ENCODE data around the gene CLDN6. TPM values are rescaled to one million over a fixed set of nuclear protein-coding genes. Genes with fewer than 3 reads are reported as not detected.
A peak's percentile ranks its signal among the peaks of the same experiment; 100 is the strongest.

CLDN6 gene
- total and polyA plus RNA-seq, 2 of the 13 experiments (the other 11 are each of a cell fraction or from before 2014, with no cell fraction given): 5.9 to 7.6 TPM

- TF ChIP-seq U2AF1 (optimal IDR thresholded peaks at IDR 0.05; ENCODE audit: low read depth, low read length) (no peak), ZBTB7A (CRISPR knock-in tag; IDR thresholded peaks at IDR 0.05) (no peak), ZNF382 (CRISPR knock-in tag; IDR thresholded peaks at IDR 0.05; ENCODE audit: borderline replicate concordance) (no peak), NFE2L2 (IDR thresholded peaks at IDR 0.05; ENCODE audit: low read length) (no peak), THAP11 (CRISPR knock-in tag; IDR thresholded peaks at IDR 0.05) (no peak)
Observed at GRCh38 chr16:3027489-3027795, 9.5 kb upstream of the CLDN6 start (continued).

- Histone ChIP-seq H3K4me1 (ENCODE audit: insufficient read depth, low read length) (peaks cover 47% of the 10 kb centered on the region), H3K4me3 (replicated peaks in 1 of 3; ENCODE audit: insufficient read depth in 1 of 3, low read depth in 2 of 3, low read length in 3 of 3) (no peak overlapping the region), H3K27ac (ENCODE audit: extremely low read length, insufficient read depth, low read length) (no peak overlapping the region), H3K36me3 (replicated peaks in 1 of 2; ENCODE audit: control insufficient read depth in 1 of 2, insufficient read depth in 2 of 2, low read length in 2 of 2) (peaks cover 16 to 17% of the 10 kb centered on the region in 2 experiments; a peak in 4 of 5 replicates), H2AFZ (ENCODE audit: low read length) (no peak overlapping the region), H3K79me2 (ENCODE audit: insufficient read depth, low read length) (peaks cover 5% of the 10 kb centered on the region), H3K27me3 (ENCODE audit: control insufficient read depth in 1 of 2, insufficient read depth in 2 of 2, low read length in 2 of 2) (peaks cover 5 to 32% of the 10 kb centered on the region in 2 experiments), H3K9me3 (ENCODE audit: low read length) (no peaks in the 10 kb centered on the region), H4K20me1 (ENCODE audit: insufficient read depth, low read length) (peaks cover 23% of the 10 kb centered on the region; the same call in 1 of the 2 replicates), H3K4me2 (ENCODE audit: low read depth, low read length) (no peak overlapping the region), H3K9ac (ENCODE audit: insufficient read depth, low read depth, low read length) (no peak overlapping the region)
- DNase-seq (ENCODE audit: low spot score): no peak
- WGBS (ENCODE audit: low lambda C conversion rate): 94% methylated on average over 21 of the region's 24 CpGs
- TF ChIP-seq FIP1L1 (IDR thresholded peaks at IDR 0.05; ENCODE audit: borderline replicate concordance, insufficient read depth, low read depth, low read length) (no peak), POLR2A (IDR thresholded peaks at IDR 0.05; ENCODE audit: insufficient read depth in 1 of 2, low read depth in 2 of 2, low read length in 2 of 2) (0 out of 4 replicates have a peak, but pooled peaks of 1 of the 2 experiments have one; percentile 16), SSRP1 (CRISPR knock-in tag; IDR thresholded peaks at IDR 0.05) (no peak), AGO2 (optimal IDR thresholded peaks at IDR 0.05; ENCODE audit: low read depth, low read length) (peak; percentile 40), NFIB (CRISPR knock-in tag; IDR thresholded peaks at IDR 0.05; ENCODE audit: borderline replicate concordance) (no peak), ZNF780A (CRISPR knock-in tag; IDR thresholded peaks at IDR 0.05) (no peak), PREB (CRISPR knock-in tag; IDR thresholded peaks at IDR 0.05) (no peak), ZBTB4 (CRISPR knock-in tag; IDR thresholded peaks at IDR 0.05; ENCODE audit: borderline replicate concordance) (no peak), MZF1 (CRISPR knock-in tag; IDR thresholded peaks at IDR 0.05; ENCODE audit: borderline replicate concordance) (no peak), KDM5A (IDR thresholded peaks at IDR 0.05; ENCODE audit: borderline replicate concordance, low read length) (no peak)
- intact Hi-C loops (cut with micrococcal nuclease; ENCODE audit: unreplicated experiment): no loop called here
- no peak for ATAC-seq
- FAIRE-seq: no peak
- ChIA-PET CTCF (ENCODE audit: low intra/inter-chr PET ratio, low total read pairs) (no interaction called here), POLR2A (interaction anchor here (0.9 to 18.8 kb wide), 8 partner anchors 16 to 104 kb away, joined by 3 to 750 read pairs (median 6); partner anchors contain the start of genes CLDN9 and IL32)
- in situ Hi-C loops (cut with HindIII; ENCODE audit: extremely low pct_ligation_motif_present, low pct_unique_long_range_greater_than_20kb): no loop called here
- no TSS peak for BruUV-seq (replicated peaks)
Observed at GRCh38 chr16:3026609-3027488, 8.9 kb upstream of the CLDN6 start.
